ENCODE results near the gene LIM2.

Gene LIM2

GRCh38 chr19:51338563-51339312, 49.0 kb downstream of the LIM2 start:
- H3K4me1 ChIP-seq (ENCODE audit: control insufficient read depth, insufficient read depth, low read length), result peaks cover 23% of the 10 kb centered on the region
- H3K9ac ChIP-seq (ENCODE audit: low read length in 2 of 2), result peak overlapping the region; percentile 43 to 58
- H3K27me3 ChIP-seq (ENCODE audit: control insufficient read depth in 1 of 2, insufficient read depth in 2 of 2, low read length in 2 of 2), result no peaks in the 10 kb centered on the region
- H3K4me3 ChIP-seq (ENCODE audit: low read length in 2 of 2), result peak overlapping the region; percentile 64 to 80
- H3K36me3 ChIP-seq (ENCODE audit: control insufficient read depth in 2 of 2, insufficient read depth in 2 of 2, low read length in 2 of 2), result no peaks in the 10 kb centered on the region
- no peaks in the 10 kb centered on the region for H3K9me3 ChIP-seq (ENCODE audit: control insufficient read depth in 2 of 2, low read length in 2 of 2)
- peak overlapping the region; percentile 74 for H3K27ac ChIP-seq (ENCODE audit: low read length)

- Histone ChIP-seq H3K4me1 (ENCODE audit: control insufficient read depth, insufficient read depth, low read length) (peaks cover 23% of the 10 kb centered on the region), H3K36me3 (ENCODE audit: control insufficient read depth in 2 of 2, insufficient read depth in 2 of 2, low read length in 2 of 2) (no peaks in the 10 kb centered on the region), H3K4me3 (ENCODE audit: low read length in 2 of 2) (no peak overlapping the region), H3K27me3 (ENCODE audit: control insufficient read depth in 1 of 2, insufficient read depth in 2 of 2, low read length in 2 of 2) (no peaks in the 10 kb centered on the region), H3K9ac (ENCODE audit: low read length in 2 of 2) (no peak overlapping the region), H3K9me3 (ENCODE audit: control insufficient read depth in 2 of 2, low read length in 2 of 2) (no peaks in the 10 kb centered on the region), H3K27ac (ENCODE audit: low read length) (peak overlapping the region; percentile 74)
These were observed 49.8 kb downstream of the LIM2 start for GRCh38 chr19:51337861-51338562.

- Histone ChIP-seq H3K4me3 (ENCODE audit: low read length in 2 of 2) (no peak overlapping the region), H3K27me3 (ENCODE audit: control insufficient read depth in 1 of 2, insufficient read depth in 2 of 2, low read length in 2 of 2) (no peaks in the 10 kb centered on the region), H3K9me3 (ENCODE audit: control insufficient read depth in 2 of 2, low read length in 2 of 2) (no peaks in the 10 kb centered on the region), H3K27ac (ENCODE audit: low read length) (no peak overlapping the region), H3K4me1 (ENCODE audit: control insufficient read depth, insufficient read depth, low read length) (peaks cover 23% of the 10 kb centered on the region), H3K36me3 (ENCODE audit: control insufficient read depth in 2 of 2, insufficient read depth in 2 of 2, low read length in 2 of 2) (no peaks in the 10 kb centered on the region), H3K9ac (ENCODE audit: low read length in 2 of 2) (no peak overlapping the region)
These were observed 50.5 kb downstream of the LIM2 start for GRCh38 chr19:51337141-51337860.

- Histone ChIP-seq H3K9ac (ENCODE audit: low read length in 2 of 2) (no peak overlapping the region), H3K27ac (ENCODE audit: low read length) (no peak overlapping the region), H3K9me3 (ENCODE audit: control insufficient read depth in 2 of 2, low read length in 2 of 2) (peaks cover 0 to 4% of the 10 kb centered on the region in 2 donors), H3K36me3 (ENCODE audit: control insufficient read depth in 2 of 2, insufficient read depth in 2 of 2, low read length in 2 of 2) (peaks cover 0 to 4% of the 10 kb centered on the region in 2 donors), H3K4me1 (ENCODE audit: control insufficient read depth, insufficient read depth, low read length) (no peaks in the 10 kb centered on the region), H3K4me3 (ENCODE audit: low read length in 2 of 2) (no peak overlapping the region), H3K27me3 (ENCODE audit: control insufficient read depth in 1 of 2, insufficient read depth in 2 of 2, low read length in 2 of 2) (peaks cover 0 to 5% of the 10 kb centered on the region in 2 donors)
These were observed 53.8 kb downstream of the LIM2 start for GRCh38 chr19:51333836-51334460.

- Histone ChIP-seq H3K4me3 (ENCODE audit: low read length in 2 of 2) (no peak overlapping the region), H3K27me3 (ENCODE audit: control insufficient read depth in 1 of 2, insufficient read depth in 2 of 2, low read length in 2 of 2) (peaks cover 13 to 20% of the 10 kb centered on the region in 2 donors), H3K36me3 (ENCODE audit: control insufficient read depth in 2 of 2, insufficient read depth in 2 of 2, low read length in 2 of 2) (peaks cover 0 to 4% of the 10 kb centered on the region in 2 donors), H3K9ac (ENCODE audit: low read length in 2 of 2) (no peak overlapping the region), H3K4me1 (ENCODE audit: control insufficient read depth, insufficient read depth, low read length) (no peaks in the 10 kb centered on the region), H3K9me3 (ENCODE audit: control insufficient read depth in 2 of 2, low read length in 2 of 2) (peaks cover 0 to 4% of the 10 kb centered on the region in 2 donors), H3K27ac (ENCODE audit: low read length) (no peak overlapping the region)
These were observed 56.1 kb downstream of the LIM2 start for GRCh38 chr19:51331716-51332115.

GRCh38 chr19:51331193-51331592, 56.6 kb downstream of the LIM2 start:
- H3K27me3 ChIP-seq (ENCODE audit: control insufficient read depth in 1 of 2, insufficient read depth in 2 of 2, low read length in 2 of 2), result peaks cover 14 to 21% of the 10 kb centered on the region in 2 donors

GRCh38 chr19:51330366-51330765, 57.4 kb downstream of the LIM2 start:
- Histone ChIP-seq H3K9me3 (ENCODE audit: control insufficient read depth in 2 of 2, low read length in 2 of 2) (peaks cover 0 to 4% of the 10 kb centered on the region in 2 donors), H3K9ac (ENCODE audit: low read length in 2 of 2) (no peak overlapping the region), H3K4me1 (ENCODE audit: control insufficient read depth, insufficient read depth, low read length) (no peaks in the 10 kb centered on the region), H3K4me3 (ENCODE audit: low read length in 2 of 2) (no peak overlapping the region), H3K27me3 (ENCODE audit: control insufficient read depth in 1 of 2, insufficient read depth in 2 of 2, low read length in 2 of 2) (peaks cover 21 to 28% of the 10 kb centered on the region in 2 donors), H3K27ac (ENCODE audit: low read length) (no peak overlapping the region), H3K36me3 (ENCODE audit: control insufficient read depth in 2 of 2, insufficient read depth in 2 of 2, low read length in 2 of 2) (peaks cover 0 to 4% of the 10 kb centered on the region in 2 donors)

More at GRCh38 chr19:51331193-51331592, 56.6 kb downstream of the LIM2 start:
- Histone ChIP-seq H3K36me3 (ENCODE audit: control insufficient read depth in 2 of 2, insufficient read depth in 2 of 2, low read length in 2 of 2) (peaks cover 0 to 4% of the 10 kb centered on the region in 2 donors), H3K9ac (ENCODE audit: low read length in 2 of 2) (no peak overlapping the region), H3K4me3 (ENCODE audit: low read length in 2 of 2) (no peak overlapping the region), H3K27ac (ENCODE audit: low read length) (no peak overlapping the region), H3K9me3 (ENCODE audit: control insufficient read depth in 2 of 2, low read length in 2 of 2) (peaks cover 0 to 4% of the 10 kb centered on the region in 2 donors), H3K4me1 (ENCODE audit: control insufficient read depth, insufficient read depth, low read length) (no peaks in the 10 kb centered on the region)

All from stomach smooth muscle (tissue), 2 donors.